C1 segment of cervical spinal cord (tissue), 14 donors: Measurements from ENCODE around the gene IMMP2L.
"Not testable (repeated sequence)": the region's sequence is repeated elsewhere in the genome, so short reads cannot be mapped to it uniquely, and the experiment has no call there.

Source experiments
- DNase-seq, 14 donors: peaks; one replicate each; lab custom pipeline; 2025; lab: John Stamatoyannopoulos, UW

Gene IMMP2L

GRCh38 chr7:111460695-111461094 is 101.6 kb downstream of the IMMP2L start:
- DNase-seq: no peak

GRCh38 chr7:111459757-111460280 is 102.5 kb downstream of the IMMP2L start:
- DNase-seq: no peak

- no peak for DNase-seq
Observed at GRCh38 chr7:111459065-111459756, 103.1 kb downstream of the IMMP2L start.

- DNase-seq: not testable (repeated sequence)
Observed at GRCh38 chr7:111450705-111451104, 111.6 kb downstream of the IMMP2L start.

- not testable (repeated sequence) for DNase-seq
Observed at GRCh38 chr7:111447502-111447901, 114.8 kb downstream of the IMMP2L start.

GRCh38 chr7:111439977-111440376 is 122.3 kb downstream of the IMMP2L start:
- DNase-seq: no peak

GRCh38 chr7:111438369-111439289 is 123.7 kb downstream of the IMMP2L start:
- no peak for DNase-seq

- no peak for DNase-seq
Observed at GRCh38 chr7:111437736-111438135, 124.6 kb downstream of the IMMP2L start.

- no peak for DNase-seq
Observed at GRCh38 chr7:111436608-111437007, 125.7 kb downstream of the IMMP2L start.

GRCh38 chr7:111433426-111433825 is 128.9 kb downstream of the IMMP2L start:
- DNase-seq: no peak

- DNase-seq: no peak
Observed at GRCh38 chr7:111429781-111430180, 132.5 kb downstream of the IMMP2L start.

- no peak for DNase-seq
Observed at GRCh38 chr7:111424768-111425167, 137.5 kb downstream of the IMMP2L start.

- DNase-seq: no peak
Observed at GRCh38 chr7:111414374-111414773, 147.9 kb downstream of the IMMP2L start.

- no peak for DNase-seq
Observed at GRCh38 chr7:111413739-111414138, 148.6 kb downstream of the IMMP2L start.

GRCh38 chr7:111410899-111411298 is 151.4 kb downstream of the IMMP2L start:
- no peak for DNase-seq

GRCh38 chr7:111409714-111410422 is 152.4 kb downstream of the IMMP2L start:
- DNase-seq: no peak

GRCh38 chr7:111408724-111409123 is 153.6 kb downstream of the IMMP2L start:
- DNase-seq: no peak

GRCh38 chr7:111407258-111407657 is 155.0 kb downstream of the IMMP2L start:
- DNase-seq: no peak

GRCh38 chr7:111405621-111406020 is 156.7 kb downstream of the IMMP2L start:
- no peak for DNase-seq

GRCh38 chr7:111401516-111401915 is 160.8 kb downstream of the IMMP2L start:
- no peak for DNase-seq

GRCh38 chr7:111400088-111400487 is 162.2 kb downstream of the IMMP2L start:
- DNase-seq: no peak

- DNase-seq: no peak
Observed at GRCh38 chr7:111394891-111395290, 167.4 kb downstream of the IMMP2L start.
